GM21737 (cell line): ENCODE data around the gene PAPOLG.
"Not testable (repeated sequence)": the region's sequence is repeated elsewhere in the genome, so short reads cannot be mapped to it uniquely, and the experiment has no call there.

Experiments
- ATAC-seq: cut with Tn5 transposase; IDR thresholded peaks from one replicate; pipeline ENCODE4 v1.9.1; 2021; ENCODE audit warnings: mild to moderate bottlenecking, moderate library complexity; ENCODE audit not compliant: unreplicated experiment

Gene PAPOLG

DNA sequence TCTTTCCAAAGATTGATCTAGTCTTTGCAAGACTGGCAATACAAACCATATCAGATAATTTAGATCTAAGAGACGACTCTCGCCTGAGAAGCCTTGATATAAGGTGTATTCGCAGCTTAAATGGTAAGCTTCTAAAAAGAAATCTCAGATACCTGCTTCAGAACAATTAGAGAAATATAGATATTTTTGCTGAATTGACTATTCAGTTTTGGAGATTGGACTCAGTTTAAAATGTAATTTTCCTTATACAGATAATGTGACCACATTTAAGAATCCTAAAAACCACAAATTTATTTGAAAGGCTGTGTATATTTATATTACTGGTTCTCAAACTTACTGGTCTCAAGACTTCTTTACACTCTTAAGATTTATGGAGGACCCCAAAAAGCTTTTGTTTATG is 15.4 kb downstream of the PAPOLG start:
- no peak for ATAC-seq

DNA sequence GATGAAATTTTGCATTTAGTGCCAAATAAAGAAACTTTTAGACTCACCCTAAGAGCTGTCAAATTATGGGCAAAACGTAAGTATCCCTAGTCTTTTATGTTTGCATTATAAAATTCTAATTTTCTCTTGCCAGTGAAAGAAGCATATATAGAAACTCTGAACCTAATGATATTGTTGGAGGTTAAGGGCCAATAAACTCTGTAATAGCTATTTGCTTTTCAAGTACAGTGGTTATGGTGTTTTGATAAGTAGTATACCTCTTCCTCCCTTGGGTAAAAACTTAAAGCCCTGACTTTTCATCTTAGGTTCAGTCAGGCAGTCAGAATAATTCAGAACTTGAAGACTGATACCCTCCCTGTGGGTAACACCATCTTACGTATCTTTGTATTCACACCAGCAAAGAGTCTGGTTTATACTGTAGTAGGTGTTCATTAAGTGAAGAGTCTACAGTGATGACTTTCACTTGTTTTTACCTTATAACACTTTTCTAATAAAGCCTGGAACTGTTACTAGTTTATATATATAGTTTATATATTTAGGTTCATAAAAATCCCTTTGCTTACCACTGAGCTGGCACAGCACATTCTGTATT is 19.1 kb downstream of the PAPOLG start:
- no peak for ATAC-seq

DNA sequence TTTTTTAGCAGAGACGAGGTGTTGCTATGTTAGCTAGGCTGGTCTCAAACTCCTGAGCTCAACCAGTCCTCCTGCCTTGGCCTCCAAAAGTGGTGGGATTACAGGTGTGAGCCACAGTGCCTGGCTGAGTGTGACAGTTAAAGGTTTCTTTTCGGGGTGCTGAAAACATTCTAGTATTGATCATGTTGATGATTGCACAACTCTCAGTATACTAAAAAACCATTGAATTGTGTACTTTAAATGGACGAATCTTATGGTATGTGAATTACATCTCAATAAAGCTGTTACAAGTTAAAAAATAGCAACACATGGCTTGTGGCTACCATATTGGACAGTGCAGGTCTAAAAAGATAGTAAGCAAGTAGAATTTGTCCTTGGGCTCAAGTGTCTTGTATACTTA is 22.3 kb downstream of the PAPOLG start:
- ATAC-seq, result no peak

DNA sequence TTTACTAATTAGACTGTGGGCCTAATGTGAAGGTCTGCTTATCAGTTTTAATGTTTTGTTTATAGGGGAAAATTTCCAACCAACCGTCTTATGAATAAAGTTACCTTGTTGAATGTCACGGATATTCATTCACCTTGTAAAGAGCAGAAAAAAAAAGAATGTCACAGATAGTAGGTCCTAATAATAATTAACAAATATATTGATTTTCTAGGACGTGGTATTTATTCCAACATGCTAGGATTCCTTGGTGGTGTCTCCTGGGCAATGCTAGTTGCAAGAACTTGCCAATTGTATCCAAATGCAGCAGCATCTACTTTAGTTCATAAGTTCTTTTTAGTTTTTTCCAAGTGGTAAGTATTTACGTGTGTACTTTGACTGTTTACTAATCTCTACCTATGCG is 23.4 kb downstream of the PAPOLG start:
- no peak for ATAC-seq

DNA sequence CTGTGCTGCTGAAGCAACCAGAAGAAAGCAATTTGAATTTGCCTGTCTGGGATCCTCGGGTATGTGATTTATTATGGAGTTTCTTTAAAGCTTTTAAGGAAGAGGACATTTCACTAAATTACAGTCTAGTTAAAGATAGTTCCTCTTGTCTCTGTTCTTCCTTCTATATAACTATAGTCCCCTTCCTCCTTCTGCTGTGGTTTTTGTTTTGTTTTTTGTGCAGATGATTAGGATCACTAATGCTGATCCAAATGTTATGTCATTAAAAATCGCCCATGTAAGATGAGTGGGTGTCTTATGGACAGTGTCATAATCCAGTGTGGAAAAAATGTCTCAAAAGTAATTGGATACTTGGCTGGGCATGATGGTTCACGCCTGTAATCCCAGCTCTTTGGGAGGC is 24.7 kb downstream of the PAPOLG start:
- ATAC-seq, result no peak

- ATAC-seq, result no peak
These were observed 37.1 kb downstream of the PAPOLG start for GRCh38 chr2:60793169-60793568.

DNA sequence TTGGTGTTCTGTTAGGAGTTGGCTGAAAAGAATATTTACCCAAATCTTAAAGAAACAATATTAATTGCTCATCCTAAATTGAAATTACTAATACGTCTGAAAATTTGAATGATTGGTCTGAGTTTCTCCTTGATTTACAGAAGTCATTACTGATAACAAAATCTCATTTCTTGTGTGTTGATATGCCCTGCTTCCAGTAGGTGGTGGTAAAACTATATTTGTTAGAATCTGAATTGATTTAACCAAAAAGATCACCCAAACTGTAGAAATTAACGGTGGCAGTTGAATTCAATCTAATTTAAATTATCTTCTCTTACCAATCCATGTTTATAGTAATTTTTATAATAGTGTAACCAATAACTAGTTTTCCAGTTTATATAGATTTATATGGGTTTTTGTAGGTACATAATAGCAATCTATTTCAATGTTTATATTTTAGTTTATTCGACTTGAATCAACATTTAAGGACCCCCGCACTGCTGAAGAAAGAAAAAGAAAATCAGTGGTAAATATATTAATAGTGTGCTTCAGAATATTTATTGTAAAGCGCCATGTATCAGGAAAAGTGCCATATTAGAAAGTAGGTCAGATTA is 38.3 kb downstream of the PAPOLG start:
- ATAC-seq, result no peak

DNA sequence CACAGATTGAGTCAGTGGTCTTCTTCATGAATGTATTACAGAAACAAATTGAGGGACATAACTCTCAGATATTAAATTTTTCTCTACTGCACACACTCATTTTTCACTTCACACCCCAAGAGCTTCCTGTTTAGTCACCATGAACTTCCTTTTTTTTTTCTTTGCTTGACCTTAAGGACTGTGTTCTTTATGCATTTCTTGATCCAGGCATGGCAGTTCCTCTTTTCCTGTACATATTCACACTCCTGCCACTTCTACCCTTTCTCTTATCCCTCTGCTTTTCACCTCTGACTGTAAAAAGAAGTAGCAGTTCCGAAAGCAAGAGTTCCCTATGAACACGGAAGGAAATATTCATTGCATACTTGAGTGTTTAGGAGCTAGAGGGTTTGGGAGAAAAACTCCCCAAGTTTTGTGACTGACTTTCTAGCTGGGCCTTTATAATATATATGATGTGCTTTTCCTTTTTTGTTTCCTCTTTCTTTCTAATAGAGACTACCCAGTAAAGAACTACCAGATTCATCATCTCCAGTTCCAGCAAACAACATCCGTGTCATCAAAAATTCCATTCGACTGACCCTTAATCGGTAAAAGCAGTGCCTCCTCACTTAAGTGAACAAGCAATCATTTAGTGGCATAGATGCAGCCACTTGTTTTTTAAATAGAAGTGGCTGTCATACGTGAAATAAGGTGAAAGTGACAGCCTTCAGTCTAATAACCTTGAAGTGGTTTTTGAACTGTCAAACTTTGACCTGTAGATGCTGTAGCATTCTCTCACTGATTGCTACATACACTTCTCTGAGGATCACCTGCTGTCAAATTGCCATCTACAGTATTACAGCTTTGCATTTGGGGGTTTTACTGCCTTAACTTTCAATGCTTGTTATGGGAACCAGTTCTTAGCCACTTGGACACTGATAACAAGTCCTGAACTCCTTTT is 40.8 kb downstream of the PAPOLG start:
- ATAC-seq, result no peak

DNA sequence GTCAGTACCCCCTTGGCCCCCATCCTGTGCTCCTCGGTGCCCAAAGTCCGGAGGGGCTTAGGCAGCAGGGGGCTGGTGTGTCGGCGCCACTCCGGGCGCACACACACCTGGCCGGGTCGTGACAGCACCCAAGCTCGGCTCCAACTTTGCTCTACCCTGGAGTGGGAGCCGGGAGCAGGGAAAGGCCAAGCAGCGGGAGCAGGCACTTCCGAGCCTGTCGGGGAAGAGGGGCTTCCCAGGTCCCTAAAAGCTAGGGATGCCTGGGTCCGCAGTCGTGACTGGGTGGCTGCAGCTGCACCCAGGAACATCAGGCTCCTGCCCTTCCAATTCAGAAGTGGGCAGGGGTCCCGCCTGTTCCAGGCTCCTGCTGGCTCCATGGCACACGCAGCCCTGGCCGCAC is 48.4 kb downstream of the PAPOLG start:
- ATAC-seq, result no peak

DNA sequence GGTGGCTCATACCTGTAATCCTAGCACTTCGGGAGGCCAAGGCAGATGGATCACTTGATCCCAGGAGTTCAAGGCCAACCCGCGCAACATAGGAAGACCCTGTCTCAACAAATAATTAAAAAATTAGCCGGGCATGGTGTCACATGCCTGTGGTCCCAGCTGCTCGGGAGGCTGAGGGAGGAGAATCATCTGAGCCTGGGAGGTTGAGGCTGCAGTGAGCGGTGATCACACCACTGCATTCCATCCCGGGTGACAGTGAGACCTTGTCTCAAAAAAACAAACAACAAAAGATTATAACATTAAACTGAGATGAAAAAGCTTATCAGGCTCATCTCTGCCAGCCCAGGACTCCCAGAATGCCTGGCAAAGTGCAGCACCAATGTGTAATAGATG is 50.5 kb downstream of the PAPOLG start:
- ATAC-seq, result no peak

GRCh38 chr2:60806988-60807681 is 51.1 kb downstream of the PAPOLG start:
- peak; percentile 67 for ATAC-seq

DNA sequence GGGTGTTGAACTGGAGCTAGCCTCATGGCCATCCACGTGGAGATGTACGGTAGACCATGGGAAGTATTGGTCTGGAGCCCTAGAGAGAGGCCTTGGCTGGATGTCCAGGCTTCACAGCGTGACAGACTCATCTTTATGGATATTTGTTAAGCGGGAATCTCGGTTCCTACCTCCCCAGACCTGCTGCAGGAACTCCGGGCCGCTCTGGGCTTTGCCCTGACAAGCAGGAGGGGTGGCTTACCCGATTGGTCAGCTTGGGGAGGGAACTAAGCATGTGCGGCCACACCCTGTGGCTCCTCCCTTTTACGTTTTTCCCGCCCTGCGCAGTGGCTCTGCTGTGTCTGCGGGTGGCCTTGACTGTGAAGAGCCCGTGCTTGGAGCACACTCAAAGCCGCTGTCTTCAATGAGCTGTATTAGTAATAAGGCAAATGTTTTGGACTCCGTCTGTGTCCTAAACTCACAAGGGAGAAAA is 52.3 kb downstream of the PAPOLG start:
- ATAC-seq, result no peak

GRCh38 chr2:60811491-60812375 is 55.7 kb downstream of the PAPOLG start:
- no peak for ATAC-seq

DNA sequence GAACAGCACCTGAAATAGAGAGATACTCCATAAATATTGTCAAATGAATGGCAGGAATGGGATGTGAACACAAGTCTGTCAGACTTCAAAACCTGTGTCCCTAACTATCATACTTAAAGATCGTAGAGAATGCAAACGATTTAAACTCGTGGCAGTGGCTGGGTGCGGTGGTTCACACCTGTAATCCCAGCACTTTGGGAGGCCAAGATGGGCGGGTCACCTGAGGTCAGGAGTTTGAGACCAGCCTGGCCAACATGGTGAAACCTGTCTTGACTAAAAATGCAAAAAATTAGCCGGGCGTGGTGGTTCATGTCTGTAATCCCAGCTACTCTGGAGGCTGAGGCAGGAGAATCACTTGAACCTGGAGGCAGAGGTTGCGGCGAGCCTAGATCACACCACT is 61.1 kb downstream of the PAPOLG start:
- ATAC-seq, result not testable (repeated sequence)

- ATAC-seq, result no peak
These were observed 62.2 kb downstream of the PAPOLG start for GRCh38 chr2:60818272-60818671.

DNA sequence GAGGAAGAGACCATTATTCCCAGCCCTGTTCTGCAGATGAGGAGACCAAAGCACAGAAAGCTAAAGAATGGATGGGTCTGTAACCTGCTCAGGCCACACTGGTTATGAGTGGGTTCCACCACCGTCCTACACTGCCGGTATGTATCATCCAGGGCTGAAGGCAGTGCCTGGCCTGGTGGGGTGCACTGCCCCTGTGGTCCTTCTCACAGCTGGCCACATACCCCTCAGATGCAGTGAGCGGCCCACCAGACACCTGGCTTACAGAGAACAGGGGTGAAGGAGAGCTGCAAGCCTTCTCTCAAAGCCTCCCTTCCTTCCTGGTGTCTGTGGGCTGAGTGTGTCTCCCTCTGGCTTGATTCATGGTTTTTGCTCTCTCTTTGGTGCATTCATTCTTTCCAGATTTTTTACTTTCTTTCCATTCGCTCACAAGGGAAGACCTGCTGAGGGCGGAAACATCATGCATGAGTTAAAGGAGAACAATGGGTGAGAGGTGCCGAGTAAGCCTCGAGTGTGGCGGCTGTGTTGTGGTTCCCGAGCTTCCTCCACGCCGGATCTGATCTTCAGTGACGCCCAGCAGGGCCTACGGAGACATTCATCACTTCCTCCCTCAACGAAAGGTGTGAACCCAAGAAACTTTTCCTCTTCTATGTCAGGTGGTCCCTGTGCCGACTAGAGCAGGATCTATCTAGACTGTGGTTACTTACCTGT is 63.2 kb downstream of the PAPOLG start:
- no peak for ATAC-seq

GRCh38 chr2:60819936-60820335 is 63.9 kb downstream of the PAPOLG start:
- ATAC-seq, result no peak

DNA sequence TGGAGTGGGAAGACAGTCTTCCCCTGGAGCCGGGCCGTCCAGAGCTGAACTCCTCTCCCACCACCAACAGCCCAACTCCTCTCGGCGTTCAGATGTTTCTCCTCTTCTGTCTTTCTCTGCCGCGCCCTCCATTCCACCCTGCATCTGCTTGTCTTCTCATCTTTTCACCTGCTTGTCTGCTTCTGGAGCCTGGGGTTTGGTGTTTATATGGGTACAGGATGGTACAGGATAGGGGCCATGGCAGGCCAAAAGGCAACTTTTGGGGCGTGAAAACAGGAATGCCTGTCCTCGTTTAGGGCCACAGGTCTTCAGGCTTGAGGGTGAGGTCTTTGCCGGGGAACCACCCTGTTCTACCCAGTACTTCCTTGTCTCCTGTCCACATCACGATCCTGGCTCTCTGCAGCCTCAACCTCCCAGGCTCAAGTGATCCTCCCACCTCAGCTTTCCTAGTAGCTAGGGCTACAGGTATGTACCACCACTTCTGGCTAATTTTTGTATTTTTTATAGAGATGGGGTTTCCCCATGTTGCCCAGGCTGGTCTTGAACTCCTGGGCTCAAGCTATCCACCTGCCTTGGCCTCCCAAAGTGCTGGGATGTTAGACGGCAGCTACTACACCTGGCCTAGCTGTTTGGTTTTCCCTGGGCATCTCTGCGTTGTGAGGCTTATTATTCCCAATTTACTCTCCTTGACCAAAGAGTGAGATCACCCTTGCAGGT is 64.5 kb downstream of the PAPOLG start:
- no peak for ATAC-seq

DNA sequence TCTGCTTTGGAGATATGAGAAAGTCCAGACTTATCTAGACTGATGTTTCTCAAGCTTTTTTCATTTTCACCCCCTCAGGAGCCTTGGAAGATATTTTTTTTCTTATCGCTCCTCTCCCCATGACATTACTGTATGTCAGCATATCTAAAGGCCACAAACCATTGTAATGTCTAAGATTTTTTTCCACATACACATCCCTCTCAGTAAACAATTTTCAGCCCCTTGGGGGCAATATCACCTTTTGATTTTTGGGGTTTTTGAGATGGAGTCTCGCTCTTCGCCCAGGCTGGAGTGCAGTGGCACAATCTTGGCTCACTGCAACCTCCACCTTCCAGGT is 65.0 kb downstream of the PAPOLG start:
- no peak for ATAC-seq
